GM18861 (cell line): ENCODE data around the gene EFNA1.

Experiments
- ATAC-seq: cut with Tn5 transposase; IDR thresholded peaks from one replicate; pipeline ENCODE4 v1.9.1; 2021; ENCODE audit not compliant: unreplicated experiment

Gene EFNA1, protein sequence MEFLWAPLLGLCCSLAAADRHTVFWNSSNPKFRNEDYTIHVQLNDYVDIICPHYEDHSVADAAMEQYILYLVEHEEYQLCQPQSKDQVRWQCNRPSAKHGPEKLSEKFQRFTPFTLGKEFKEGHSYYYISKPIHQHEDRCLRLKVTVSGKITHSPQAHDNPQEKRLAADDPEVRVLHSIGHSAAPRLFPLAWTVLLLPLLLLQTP

DNA sequence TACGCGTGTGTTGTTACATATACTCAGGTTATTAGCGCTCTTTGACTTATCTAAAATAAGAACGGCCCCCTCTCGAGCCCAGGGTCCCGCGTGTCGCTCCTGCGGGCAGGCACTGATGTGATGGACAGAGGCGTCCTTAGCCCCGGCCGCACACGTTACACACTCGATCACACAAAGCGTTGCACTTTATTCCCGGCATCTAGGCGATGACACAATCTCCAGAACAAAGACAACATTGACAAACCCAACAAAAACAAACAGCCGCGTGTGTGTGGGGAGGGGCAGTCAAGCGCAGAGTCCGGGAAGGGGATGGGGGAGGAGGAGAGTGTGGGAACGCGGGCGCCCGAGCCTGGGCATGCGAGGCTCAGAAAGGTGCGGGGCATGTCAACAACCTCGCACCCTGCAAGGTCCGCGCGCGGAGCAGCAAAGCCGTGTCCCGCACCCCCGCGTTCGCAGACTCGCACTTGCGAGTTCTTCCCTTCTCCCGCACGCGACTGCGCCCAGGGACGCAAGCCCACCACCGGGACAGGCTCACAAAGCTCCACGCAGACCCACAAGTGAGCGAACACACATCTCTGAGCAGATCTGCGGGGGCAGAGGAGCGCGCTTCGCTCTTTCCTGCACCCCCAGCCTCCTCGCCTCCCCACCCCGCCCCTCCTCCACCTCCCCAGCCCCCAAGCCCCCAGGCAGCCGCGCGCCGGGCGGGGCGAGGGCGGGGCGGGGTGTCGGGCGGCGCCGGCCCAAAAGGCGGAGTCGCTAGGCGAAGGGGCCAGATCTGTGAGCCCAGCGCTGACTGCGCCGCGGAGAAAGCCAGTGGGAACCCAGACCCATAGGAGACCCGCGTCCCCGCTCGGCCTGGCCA lies at the start of gene EFNA1:
TSS of gene EFNA1 (plus strand) at position 772 of the 862 bp plus-strand sequence. CDS start 102 bp downstream, outside the sequence.
- no peak for ATAC-seq

DNA sequence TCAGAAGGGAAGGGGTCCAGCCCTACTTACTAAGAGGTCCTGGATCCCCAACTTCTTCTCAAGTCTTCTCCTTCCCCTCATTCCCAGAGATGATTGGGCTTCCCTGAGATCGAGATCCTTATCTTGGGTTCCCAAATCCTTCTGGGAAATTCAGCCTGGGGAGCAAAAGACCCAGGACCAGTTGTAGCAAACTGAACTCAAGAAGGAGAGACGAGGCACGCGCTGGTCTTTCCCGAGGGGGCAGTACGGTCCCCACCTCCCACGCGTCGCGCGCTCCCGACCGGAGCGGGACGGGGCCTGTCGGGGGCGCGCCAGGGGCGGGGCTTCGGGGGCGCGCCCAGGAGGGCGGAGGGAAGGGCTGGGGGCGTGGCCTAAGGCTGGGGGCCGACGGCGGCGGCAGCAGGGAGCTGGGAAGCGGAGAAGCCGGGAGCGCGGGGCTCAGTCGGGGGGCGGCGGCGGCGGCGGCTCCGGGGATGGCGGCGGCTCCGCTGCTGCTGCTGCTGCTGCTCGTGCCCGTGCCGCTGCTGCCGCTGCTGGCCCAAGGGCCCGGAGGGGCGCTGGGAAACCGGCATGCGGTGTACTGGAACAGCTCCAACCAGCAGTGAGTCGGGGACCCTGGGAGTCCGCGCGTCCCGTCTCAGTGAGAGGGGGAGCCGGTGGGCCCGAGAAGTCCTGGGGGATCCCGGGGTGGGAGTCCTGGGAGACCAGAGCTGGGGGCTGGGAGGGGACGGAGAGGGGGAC lies 49.0 kb upstream of the EFNA1 start, which contains the start of gene EFNA3:
TSS of gene EFNA3 (plus strand) at position 369 of the 741 bp plus-strand sequence. CDS start at position 474, 105 bp downstream.
- no peak for ATAC-seq

DNA sequence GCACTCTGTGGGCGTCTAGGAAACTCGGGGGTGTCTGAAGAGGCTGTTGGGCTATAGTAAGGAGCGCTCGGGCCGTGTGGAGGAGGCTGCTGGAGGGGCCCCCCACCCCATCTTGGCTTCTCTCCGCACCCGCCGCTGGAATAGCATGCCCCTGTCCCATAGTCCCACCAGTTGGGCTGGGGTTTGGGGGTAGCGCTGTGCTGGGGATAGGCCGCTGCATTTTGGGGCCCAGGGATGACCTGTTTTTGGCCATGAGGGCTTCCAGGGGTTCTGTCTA lies 48.5 kb upstream of the EFNA1 start:
- ATAC-seq, result no peak

DNA sequence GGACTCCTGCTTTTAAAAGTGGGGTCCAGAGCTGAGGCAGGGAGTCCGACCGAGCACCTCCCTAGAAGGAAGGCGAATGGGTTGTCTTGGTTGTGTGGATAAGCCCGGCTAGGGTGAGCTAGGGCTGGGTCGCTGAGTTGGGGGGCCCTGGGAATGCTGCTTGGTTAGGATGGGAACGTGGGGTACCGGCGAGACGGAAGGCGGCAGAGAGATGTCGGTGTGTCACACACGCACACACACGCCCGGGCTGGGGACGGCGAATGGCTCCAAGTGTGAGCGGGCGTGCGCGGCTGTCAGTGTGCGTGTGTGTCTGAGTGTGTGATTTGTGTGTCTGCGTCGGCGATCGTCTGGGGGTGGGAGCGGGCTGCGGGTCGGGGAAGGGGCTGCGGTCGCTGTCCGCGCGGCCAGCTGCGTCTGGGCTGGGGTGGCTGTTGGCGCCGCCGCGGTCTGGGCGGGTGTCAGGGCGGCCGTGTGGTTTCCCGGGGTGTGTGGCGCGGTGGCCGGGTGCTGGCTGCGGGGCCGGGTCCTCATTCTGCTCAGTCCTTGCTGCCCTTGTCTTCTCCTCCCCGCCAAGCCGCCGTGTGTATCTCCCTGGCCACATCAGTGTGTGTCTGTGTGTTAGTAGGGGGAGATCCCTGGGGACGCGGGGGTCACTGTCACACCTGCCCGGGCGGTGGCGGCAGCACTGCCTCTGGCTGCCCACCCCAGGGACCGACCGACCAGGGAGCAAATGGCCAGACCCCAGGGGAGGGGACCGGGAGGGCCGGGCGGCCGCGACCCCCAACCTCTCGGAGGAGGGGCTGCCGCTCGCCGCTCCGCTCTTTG lies 48.0 kb upstream of the EFNA1 start:
- no peak for ATAC-seq

DNA sequence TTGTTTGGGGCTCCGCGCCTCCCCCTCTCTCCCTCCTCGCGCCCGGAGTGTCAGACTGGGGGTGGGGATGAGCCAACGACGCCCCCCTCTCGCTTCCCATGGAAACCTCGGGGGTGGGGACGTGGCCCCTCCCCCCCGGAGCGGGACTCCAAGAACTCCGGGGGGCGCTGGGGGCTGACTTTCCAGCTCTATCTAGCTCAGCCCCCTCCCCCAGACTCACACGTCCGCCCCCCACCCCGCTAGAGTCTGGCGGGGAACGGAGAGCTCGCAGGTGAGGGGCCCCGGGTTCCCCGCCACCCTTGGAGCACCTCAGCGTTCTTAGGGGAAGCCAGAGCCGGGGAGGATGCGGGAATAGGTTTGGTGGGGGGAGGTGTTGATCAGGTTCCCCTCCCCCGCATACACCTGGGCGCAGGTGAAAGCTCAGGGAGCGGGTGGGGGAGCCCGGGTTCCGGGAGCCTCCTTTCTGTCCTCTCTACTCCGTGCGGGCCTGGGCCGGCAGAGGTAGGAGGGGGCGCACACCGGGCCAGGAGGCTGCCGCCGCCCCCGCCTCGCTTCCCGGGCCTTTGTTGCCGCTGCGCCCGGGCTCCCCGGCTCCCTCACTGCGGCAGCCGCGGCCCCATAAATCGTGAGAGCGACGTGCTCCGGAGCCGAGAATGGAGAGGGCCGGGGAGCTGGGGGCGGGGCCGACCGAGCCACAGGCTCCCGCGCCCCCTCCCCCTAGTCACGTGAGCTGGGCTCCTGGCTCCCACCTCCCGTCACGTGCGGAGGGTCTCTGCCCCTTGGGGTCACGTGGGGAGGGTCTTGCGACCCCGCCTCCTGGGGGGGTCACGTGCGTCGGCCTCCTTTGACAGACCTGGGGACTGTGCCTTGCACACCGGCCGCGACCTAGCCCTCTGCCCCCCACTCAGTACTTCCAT lies 47.1 kb upstream of the EFNA1 start:
- no peak for ATAC-seq

DNA sequence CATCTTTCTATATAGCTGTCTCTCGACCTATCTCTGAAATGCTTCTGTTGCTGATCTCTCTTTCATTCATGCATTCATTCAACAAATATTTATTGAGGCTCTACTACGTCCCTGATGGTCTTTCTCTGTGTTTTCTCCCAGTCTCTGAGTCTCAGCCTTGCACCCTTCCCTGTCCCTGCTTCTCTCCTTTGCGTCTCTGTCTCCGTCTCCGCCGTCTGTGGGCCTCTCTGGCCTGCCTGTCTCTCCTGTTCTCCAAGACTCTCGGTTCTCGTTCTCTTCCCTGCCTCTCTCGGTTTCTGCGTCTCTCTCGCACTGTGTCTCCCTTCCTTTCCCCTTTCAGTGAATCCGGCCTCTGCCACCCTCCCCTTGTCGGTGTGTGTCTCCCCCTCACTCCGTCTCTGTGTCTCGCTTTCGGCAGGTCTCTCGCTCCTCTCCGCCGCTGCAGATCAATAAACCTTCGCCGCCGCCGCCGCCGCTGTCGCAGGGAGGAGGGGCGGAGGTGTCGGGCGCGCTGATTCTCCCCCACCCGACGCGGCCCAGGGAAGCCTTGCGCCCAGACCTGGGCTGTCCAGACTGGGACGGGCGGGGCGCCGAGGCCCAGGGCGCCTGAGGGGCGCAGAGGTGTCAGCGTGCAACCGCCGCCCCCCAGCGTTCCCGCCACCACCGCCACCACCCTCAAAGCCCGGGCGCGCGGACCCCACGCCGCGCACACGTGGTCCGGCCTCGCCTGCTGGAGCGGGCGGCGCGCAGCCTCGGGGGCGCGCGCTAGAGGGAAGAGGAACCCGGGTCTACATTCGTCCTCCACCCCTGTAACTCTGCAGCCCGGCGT lies 46.0 kb upstream of the EFNA1 start:
- ATAC-seq, result no peak

DNA sequence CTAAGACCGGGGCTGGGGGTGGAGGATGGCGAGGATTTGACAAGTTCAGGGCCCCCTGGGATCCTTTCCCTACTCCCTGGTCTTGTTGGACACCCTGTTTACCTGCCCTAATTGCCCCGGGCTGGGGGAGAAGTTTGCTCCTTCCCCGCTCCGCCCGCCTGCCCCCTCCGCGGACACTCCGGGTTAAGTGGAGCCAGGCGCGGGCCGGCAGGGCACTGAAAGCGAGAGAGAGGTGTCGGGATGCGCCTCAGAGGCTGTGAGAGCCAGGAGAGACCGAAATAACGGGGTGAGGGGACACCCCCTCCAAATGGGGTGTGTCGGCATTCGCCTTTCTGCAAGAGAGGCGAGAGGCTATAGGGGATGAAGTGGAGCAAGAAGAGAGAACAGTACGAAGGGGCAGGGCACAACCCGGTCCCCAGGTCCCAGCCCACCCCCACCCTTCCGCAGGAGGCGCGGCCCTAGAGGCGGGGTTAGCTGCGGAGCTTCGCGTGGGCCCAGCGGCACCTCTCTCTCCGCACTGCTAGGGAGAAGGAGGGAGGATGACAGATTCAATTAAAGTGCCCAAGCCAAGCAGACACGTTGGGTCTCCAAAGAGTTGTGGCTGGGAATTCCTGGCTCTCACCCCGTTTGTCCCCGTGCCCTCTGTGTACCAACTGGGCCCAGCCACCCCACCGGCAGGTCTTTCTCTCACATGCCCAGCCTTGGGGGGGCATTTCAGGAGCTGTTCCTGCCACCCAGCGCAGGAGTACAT lies 45.2 kb upstream of the EFNA1 start:
- ATAC-seq, result no peak

DNA sequence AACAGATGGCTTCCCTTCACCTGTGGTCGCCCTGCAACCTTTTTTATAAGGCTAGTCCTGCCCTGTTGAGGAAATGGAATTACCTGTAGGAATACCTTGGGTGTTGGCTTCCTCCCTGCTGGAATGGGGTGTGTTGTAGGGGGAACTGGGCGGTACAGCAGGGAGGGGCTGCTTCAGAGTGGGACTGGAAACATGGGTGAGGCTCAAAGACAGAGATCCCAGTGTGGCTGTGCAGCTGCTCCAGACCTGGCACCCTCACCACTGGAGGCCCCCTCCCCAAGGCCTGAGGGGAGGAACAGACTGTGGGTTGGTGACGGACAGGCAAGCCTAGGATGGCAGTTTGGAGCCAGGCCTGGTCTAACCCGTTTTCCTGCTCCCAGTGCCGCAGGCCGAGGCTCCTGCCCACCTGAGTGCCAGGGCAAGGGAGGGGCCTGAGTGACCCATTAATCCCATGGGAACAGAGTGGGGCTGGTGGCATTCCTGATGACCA lies 44.6 kb upstream of the EFNA1 start:
- no peak for ATAC-seq

DNA sequence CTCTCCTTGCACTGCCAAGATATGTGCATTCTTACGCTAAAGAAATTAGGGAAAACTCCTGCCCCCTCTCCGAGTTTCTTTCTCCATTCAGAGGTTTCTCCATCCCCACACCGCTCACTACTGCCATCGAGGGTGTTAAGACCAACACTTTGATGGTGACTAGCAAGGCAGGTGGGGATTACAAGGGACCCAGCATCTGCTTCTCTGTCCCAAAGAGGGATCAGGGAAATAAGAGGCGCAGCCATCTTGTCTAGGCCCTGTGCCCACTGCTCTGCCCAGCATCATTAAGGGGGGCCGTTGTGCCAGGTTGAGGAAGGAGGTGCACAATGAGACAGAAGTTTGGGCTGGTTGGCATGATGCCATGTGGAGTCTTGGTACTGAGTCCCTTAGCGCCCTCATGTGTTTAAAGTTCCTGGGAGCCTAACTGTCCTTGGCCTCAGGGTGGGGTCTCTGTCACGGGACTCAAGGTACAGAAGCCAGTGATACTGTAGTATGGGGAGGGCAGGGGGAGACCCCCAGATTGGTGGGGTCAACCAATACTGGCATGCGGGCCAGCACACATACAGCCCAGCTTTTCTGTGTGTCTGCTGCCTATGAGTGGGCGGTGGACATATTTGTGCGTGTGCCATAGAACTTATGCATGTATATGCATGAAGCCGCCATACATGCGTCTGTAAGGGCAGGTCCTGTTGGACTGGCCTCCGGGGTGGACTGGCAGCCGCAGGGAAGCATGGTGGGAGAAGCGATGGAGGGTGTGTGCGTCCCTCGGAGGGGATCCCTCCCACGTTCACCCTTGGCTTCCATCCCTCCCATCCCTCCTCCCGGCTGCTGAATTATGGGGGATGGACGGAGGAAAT lies 43.6 kb upstream of the EFNA1 start:
- ATAC-seq, result no peak

DNA sequence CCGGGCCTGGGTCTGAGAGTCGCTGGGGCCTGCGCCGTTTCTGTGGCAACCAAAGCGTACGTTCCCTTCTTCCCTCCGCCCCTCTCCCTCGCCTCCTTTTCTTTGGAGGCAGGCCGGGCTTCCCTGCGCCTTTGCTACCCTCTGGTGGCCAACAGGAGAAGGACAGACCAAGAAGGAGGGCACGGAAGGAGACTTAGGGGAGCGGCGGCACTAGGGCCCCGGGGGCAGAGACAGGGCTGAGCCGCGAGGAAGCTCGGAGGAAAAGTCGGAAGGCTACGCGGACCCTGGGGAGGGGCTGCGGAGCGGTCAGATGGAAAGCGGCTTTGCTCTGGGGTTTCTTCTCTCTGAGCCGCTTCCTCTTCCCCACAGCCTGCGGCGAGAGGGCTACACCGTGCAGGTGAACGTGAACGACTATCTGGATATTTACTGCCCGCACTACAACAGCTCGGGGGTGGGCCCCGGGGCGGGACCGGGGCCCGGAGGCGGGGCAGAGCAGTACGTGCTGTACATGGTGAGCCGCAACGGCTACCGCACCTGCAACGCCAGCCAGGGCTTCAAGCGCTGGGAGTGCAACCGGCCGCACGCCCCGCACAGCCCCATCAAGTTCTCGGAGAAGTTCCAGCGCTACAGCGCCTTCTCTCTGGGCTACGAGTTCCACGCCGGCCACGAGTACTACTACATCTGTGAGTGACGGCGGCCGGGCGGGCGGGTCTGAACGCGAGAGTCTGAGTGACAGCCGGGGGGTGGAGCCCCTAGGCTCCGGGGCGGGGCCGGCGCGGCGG lies 42.8 kb upstream of the EFNA1 start:
- ATAC-seq, result peak; percentile 64

DNA sequence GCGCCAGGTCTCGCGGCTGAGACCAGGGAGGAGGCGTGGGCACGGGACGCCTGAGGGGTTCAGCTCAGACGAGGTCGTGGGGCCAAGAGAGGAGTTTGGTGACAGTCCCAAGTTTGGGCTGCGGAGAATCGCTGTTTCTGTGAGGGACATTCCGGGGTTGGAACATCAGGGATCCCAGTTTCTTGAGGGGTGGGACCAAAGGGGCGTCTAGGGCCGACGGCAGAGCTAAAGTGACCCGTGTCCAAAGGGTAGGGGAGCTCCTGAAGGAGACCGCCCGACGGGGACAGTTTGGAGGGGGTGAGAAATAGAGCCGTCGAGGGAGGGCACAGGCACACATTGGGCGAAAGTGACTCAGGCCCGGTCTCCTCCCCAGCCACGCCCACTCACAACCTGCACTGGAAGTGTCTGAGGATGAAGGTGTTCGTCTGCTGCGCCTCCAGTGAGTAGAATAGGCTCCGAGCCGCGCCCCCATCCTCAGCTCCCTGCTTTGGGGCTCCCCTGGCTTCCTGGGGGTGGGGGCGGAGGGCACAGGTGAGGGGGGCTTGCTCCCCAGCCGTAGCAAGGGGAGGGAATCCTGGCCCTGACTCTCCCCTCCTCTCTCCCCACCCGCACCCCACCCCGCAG lies 42.1 kb upstream of the EFNA1 start:
- ATAC-seq, result no peak

DNA sequence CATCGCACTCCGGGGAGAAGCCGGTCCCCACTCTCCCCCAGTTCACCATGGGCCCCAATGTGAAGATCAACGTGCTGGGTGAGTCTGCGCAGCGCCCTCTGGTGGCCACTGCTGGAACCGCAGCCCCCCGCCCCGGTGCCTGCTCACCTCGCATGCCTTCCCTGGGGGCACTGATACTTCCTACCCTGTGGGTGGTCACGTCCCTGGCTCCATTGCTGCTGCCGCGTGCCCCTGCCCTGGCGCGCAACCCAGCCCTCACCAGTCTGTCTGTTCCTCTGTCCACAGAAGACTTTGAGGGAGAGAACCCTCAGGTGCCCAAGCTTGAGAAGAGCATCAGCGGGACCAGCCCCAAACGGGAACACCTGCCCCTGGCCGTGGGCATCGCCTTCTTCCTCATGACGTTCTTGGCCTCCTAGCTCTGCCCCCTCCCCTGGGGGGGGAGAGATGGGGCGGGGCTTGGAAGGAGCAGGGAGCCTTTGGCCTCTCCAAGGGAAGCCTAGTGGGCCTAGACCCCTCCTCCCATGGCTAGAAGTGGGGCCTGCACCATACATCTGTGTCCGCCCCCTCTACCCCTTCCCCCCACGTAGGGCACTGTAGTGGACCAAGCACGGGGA lies 41.4 kb upstream of the EFNA1 start:
- no peak for ATAC-seq

DNA sequence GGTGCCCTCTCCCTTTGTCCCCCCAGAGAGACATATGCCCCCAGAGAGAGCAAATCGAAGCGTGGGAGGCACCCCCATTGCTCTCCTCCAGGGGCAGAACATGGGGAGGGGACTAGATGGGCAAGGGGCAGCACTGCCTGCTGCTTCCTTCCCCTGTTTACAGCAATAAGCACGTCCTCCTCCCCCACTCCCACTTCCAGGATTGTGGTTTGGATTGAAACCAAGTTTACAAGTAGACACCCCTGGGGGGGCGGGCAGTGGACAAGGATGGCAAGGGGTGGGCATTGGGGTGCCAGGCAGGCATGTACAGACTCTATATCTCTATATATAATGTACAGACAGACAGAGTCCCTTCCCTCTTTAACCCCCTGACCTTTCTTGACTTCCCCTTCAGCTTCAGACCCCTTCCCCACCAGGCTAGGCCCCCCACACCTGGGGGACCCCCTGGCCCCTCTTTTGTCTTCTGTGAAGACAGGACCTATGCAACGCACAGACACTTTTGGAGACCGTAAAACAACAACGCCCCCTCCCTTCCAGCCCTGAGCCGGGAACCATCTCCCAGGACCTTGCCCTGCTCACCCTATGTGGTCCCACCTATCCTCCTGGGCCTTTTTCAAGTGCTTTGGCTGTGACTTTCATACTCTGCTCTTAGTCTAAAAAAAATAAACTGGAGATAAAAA lies 40.7 kb upstream of the EFNA1 start:
- no peak for ATAC-seq

DNA sequence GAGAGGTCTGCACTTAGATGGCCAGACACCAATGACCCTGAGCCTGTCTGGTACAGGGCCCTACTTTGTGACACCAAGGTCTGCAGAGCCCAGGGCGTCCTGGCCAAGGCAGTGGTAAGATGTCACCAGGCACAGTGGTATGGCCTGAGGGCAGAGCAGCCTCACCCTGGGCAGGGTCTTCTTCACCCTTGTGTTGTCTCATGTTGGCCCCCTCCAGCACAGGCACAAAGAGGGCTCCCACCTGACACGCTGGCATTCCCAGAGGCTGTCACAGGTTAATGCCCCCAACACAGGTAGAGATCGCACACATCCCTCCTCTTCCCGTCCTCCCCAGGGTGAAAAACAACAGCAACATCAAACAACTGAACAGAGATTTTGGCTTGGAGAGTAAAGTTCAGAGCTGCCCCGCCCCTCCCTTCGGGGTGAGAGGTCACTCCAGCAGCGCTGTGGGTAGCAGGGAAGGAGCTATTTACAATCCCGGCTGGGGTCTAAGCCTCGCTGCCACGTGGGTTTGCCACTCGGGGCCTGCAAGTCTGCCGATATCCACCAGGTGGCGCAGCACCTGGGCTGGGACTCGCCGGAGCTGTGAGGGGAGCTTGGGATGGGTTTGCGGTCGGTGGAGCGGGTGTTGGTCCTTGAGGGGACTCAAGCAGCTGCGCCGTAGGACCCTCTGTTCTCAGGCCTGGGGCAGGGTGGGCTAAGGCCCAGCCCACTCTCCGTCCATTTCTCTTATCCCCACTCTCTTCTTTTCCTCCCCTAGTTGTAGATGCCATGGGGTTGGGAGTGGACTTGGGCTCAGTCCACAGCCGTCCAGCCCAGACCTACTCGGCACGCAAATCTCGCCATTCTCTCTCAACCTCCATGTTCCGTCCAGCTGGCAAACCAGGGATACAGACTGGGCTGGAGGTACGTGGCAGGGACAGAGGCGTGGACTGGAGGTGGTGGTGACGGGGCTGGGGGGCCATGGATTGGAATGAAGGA lies 36.3 kb upstream of the EFNA1 start:
- no peak for ATAC-seq
